Activated CD8-positive, alpha-beta memory T cell treated with anti-CD3 and anti-CD28 coated beads for 4 hours (primary cell): ENCODE data around the gene AGTPBP1.
"Not testable (repeated sequence)": the region's sequence is repeated elsewhere in the genome, so short reads cannot be mapped to it uniquely, and the experiment has no call there.

ENCODE experiments used
- DNase-seq, 2 donors: peaks; one replicate each; pipeline ENCODE4 v3.0.0-alpha.2; 2020; ENCODE audit warnings: low read depth in 2 of 2

The AGTPBP1 gene

DNA sequence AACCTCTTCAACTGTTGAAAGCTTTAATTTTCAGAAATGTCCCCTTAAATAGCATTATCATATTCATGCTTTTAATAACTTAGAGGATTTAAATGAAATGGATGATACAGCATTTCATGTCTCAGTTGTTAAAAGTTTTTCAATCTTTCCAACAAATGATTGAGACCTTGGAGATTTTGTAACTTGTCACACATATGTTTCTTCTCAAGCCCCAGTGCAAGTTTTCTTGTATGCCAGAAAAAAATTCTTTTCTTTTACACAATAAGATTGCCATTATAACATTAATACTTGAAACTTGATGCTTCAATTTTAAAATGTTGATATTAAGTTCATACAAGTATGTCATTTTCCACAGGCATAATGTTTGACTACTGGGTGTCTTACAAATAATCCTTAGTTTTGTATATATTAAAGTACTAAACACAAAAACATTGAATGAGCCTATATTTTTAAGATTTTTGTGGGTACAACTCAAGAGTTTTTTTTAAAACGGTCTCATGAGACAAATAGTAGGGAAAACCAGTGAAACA is 124.5 kb downstream of the AGTPBP1 start:
- DNase-seq: no peak

GRCh38 chr9:85615792-85616191 is 126.0 kb downstream of the AGTPBP1 start:
- no peak for DNase-seq

GRCh38 chr9:85610074-85610860 is 131.5 kb downstream of the AGTPBP1 start:
- peak in 1 of 2 donors; percentile 12 for DNase-seq

DNA sequence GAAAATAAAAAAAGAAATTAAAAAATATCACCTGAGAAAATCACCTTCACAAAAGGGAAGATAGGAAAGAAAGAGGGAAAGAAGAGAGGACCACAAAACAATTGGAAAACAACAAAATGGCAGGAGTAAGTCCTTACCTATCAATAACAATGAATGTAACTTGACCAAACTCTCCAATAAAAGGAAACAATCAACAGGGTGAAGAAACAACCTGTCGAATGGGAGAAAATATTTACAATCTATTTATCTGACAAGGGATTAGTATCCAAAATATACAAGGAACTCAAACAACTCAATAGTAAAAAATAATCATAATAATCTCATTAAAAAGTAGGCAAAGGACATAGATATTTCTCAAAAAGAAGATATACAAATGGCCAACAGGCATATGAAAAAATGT is 135.8 kb downstream of the AGTPBP1 start:
- no peak for DNase-seq

DNA sequence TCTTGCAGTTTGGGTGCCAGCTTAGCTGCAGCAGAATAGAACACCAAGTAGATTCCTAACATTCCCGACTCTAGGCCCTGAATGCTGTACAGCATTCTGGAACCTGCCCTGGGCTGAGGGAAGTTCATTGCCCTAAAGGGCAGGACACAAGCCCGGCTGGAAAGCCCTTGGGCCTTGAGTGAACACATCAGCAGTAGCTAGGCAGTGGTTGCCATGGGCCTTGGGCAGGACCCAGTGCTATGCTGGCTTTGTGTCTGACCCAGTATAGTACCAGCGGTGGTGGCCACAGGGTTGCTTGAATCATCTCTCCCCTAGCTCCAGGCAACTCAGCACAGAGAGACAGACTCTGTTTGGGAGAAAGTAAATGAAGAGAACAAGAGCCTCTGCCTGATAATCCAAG is 137.8 kb downstream of the AGTPBP1 start:
- no peak for DNase-seq

GRCh38 chr9:85602742-85603141 is 139.0 kb downstream of the AGTPBP1 start:
- DNase-seq: no peak

- peak in 1 of 2 donors; percentile 6 for DNase-seq
These were observed 141.0 kb downstream of the AGTPBP1 start for GRCh38 chr9:85600675-85601263.

DNA sequence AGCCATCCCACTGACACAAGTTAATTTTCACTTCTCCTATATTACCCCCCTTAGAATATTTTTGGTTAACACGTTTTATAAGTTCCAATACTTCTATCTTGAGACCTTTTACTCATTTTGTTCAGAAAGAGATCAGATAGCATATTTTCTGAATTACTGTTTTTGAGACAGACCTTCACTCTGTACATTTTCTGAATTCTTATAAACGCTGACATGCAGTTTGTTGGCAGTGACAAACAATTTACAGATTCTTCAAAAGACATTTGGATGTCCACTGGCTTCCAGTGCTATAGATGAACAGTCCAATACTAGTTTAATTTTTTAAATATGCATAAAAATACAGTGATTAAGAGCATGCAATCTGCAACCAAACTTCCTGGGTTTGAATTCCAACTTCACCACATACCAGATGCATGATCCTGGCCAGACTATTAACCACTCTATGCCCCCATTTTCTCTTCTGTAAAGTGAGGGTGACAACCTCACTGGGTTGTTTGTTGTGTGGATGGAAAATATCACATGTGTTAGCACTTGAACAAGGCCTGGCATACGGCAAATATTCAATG is 142.1 kb downstream of the AGTPBP1 start:
- no peak for DNase-seq

GRCh38 chr9:85594316-85594715 is 147.4 kb downstream of the AGTPBP1 start:
- no peak for DNase-seq

GRCh38 chr9:85586684-85587083 is 155.1 kb downstream of the AGTPBP1 start:
- no peak for DNase-seq

- DNase-seq: no peak
These were observed 164.3 kb downstream of the AGTPBP1 start for GRCh38 chr9:85577353-85577952.

- DNase-seq: no peak
These were observed 165.9 kb downstream of the AGTPBP1 start for GRCh38 chr9:85575868-85576267.

- not testable (repeated sequence) for DNase-seq
These were observed 168.2 kb downstream of the AGTPBP1 start for GRCh38 chr9:85573546-85573945.

GRCh38 chr9:85572917-85573316 is 168.8 kb downstream of the AGTPBP1 start:
- DNase-seq: not testable (repeated sequence)

GRCh38 chr9:85569988-85570387 is 171.8 kb downstream of the AGTPBP1 start:
- DNase-seq: no peak

DNA sequence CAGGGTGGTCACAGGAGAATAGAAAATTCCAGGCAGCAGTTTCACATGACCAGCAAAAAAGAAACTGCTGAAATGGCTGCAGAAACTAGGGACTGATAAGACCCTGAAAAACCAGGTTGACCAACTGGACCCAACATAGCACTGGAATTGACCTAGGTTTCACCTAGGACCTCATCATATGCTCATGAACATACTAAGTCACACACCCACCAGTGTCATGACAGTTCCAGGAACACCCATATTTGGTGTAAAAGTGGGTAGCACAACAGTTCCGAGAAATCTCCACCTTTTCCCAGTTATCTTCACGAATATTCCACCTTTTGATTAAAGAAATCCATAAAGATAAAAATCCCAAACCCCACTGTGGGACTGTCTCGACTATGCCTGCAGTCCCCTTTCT is 182.2 kb downstream of the AGTPBP1 start:
- DNase-seq: no peak

DNA sequence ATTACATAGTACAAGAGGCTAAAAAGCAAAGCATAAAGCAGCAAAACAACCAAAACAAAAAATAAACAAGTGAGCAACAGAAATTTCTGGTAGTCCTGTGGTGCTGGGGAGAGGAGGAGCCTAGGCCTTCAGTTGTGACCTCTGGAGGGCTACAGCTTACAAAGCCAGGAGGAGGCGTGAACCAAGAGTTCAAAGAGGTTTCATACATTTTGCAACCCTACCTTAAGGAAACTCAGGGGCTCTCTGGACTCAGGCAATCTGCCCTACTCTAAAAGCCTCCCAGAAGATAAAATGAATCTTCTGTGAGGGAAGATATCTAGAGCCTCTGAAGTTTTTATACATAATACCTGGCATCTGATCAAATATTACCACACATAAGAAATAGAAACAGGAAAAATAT is 187.4 kb downstream of the AGTPBP1 start:
- no peak for DNase-seq

DNA sequence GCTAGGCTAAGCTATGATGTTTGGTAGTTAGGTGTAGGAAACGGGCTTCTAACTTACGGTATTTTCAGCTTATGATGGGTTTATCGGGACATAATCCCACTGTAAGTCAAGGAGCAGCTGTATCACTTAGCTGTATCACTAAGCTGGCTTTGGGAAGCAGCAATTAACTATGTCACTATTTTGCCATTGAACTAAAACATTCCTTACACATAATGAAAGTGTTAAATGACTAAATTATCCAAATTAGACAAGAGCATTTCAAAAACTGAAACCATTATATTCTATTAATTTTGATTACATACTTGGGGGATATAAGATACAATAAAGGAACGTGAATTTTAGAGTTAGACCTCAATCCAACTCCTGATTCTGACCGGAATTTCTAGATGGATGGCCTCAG is 188.3 kb downstream of the AGTPBP1 start:
- no peak for DNase-seq

DNA sequence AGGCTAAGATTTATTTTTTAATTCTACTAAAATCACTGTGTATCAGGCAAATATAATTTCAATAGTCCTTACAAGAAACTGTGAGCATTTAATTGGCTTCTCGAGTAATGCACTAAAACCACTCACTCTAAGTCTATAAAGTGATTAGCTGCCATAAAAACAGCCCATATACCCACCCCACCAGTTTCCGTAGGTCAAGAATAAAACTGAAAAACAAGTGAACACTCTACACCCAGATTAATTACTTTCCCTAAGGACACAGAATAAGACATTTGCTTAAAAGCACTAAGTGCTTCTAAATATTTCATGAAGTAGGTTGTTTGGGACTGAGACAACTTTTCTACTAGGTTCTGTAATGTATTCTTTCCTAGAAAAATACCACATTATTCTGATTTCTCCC is 194.2 kb downstream of the AGTPBP1 start:
- DNase-seq: no peak

DNA sequence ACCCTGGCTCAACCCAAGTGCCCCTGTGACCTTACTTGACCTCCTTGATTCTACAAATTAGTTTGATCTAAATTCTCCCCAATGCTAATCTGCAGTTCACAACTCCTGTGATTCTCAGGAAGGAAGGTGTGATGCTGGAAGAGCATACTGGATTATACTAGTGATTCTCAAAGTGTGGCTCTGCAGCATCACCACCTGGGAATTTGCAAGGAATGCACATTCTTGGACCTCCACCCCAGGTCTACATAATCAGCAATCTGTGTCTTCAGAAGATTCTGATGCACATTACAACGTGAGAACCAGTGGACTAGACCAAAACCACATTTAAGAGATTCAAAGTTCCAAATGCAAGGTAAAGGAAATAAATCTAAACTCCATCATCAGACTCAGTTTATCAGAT is 198.6 kb downstream of the AGTPBP1 start:
- no peak for DNase-seq

DNA sequence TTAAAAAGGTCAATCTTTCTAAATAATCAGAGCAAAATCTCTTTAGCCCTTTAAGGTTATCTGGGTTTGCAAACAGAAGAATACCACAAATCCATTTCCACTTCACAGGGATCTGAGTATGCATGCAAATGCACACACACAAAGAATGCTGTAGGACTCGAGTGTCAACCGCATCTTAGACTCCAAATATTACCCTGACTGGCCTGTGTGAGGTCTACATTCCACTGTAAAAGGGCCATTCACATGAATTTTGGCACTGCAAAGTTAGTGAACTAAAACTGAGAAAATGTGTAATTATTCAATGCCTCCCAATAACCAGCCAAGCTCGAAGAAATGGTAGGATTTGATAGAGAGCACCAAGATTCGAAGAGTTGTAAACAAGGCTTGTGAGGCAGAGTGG is 199.9 kb downstream of the AGTPBP1 start:
- no peak for DNase-seq

DNA sequence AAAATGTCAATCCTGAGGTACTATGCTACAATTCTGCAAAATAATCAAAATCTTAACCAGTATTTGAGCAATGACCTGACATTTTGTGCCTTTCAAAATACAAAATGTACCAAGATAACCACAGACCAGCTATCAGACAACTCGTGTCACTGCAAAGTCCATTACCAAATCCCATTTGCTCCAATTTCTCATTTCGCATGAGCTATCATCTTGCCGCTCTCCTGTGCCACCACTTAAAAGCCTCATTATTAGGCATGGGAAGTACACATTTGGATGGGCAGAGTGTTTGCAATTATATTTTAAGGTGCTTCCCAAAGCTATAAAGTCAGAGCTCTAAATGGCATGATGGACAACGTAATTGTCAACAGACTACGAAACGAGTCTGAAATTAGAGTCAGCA is 205.2 kb downstream of the AGTPBP1 start:
- no peak for DNase-seq

GRCh38 chr9:85536076-85536475 is 205.7 kb downstream of the AGTPBP1 start:
- no peak for DNase-seq
